ENCODE data around the gene NMT2. TPM values are rescaled to one million over a fixed set of nuclear protein-coding genes. Genes with fewer than 3 reads are reported as not detected.
A peak's percentile ranks its signal among the peaks of the same experiment; 100 is the strongest.

The NMT2 gene
- total RNA-seq (2014; rRNA removed; shearing (Covaris generic)) = 0.10 and 0.82 TPM in 2 replicates
- 0.72 and 1.0 TPM in 2 replicates for total RNA-seq (2022)
- percentile 26 among the genes with signal in this experiment for Bru-seq, nascent RNA
- percentile 21 among the genes with signal in this experiment for BruChase-seq, experiment 1, labeled RNA remaining after a 6-hour chase
- percentile 23 among the genes with signal in this experiment for BruChase-seq, experiment 2, labeled RNA remaining after a 2-hour chase
- long read RNA-seq, partial matches to known transcripts = 0 of 10 reads
- long read RNA-seq, other reads (novel, unspliced or antisense) = 9 of 10 reads

DNA sequence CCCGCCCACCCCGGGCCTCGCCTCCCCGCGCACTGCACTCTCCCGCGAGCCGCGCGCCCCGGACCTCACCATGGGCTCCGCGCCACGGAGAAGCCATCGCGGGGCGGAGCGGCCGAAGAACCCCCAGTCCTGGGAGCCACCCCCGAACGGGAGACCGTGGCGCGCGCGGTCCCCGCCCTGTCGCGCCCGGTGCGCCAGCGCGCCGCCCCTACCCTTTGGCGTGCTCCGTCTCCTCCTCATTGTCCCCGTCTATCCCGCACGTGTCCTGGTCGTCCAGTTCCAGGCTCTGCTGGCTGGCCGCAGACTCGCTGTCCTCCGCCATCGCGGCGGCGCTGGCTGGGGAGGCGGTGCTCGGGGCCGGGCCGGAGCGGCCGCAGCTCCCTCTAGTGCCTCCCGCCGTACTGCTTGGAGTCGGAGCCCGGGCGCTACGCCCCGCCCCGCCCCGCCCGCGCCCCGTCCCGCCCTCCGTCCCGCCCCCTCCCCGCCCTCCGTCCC lies at the start of gene NMT2:
Gene NMT2 (minus strand): TSS at position 403 of the 495 bp plus-strand sequence. CDS start 81 bp downstream, at position 322.
- TF ChIP-seq, protein P1, sequence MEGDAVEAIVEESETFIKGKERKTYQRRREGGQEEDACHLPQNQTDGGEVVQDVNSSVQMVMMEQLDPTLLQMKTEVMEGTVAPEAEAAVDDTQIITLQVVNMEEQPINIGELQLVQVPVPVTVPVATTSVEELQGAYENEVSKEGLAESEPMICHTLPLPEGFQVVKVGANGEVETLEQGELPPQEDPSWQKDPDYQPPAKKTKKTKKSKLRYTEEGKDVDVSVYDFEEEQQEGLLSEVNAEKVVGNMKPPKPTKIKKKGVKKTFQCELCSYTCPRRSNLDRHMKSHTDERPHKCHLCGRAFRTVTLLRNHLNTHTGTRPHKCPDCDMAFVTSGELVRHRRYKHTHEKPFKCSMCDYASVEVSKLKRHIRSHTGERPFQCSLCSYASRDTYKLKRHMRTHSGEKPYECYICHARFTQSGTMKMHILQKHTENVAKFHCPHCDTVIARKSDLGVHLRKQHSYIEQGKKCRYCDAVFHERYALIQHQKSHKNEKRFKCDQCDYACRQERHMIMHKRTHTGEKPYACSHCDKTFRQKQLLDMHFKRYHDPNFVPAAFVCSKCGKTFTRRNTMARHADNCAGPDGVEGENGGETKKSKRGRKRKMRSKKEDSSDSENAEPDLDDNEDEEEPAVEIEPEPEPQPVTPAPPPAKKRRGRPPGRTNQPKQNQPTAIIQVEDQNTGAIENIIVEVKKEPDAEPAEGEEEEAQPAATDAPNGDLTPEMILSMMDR (conservative IDR thresholded peaks at IDR 0.05; ENCODE audit: low read length) = 0 out of 2 replicates have a peak, but pooled peaks have one; percentile 19
- no peak for TF ChIP-seq EZH2phosphoT487 (IDR thresholded peaks at IDR 0.05; ENCODE audit: borderline replicate concordance, low read depth, low read length)
- BruUV-seq (replicated peaks) = no TSS peak
- no peaks in the 10 kb centered on the region for H3K4me1 ChIP-seq (ENCODE audit: insufficient read depth, low read length, poor library complexity, severe bottlenecking)
- no peaks in the 10 kb centered on the region for H3K79me2 ChIP-seq (ENCODE audit: insufficient read depth, low read depth, low read length)
- peak; percentile 89 for DNase-seq (ENCODE audit: low spot score)
- peak within 1 kb of the TSS; percentile 74 for H3K4me3 ChIP-seq (ENCODE audit: low read depth, low read length, poor library complexity, severe bottlenecking)
- H3K27ac ChIP-seq (ENCODE audit: low read depth, low read length, poor library complexity, severe bottlenecking) = no peak within 1 kb of the TSS
- no peaks in the 10 kb centered on the region for H3K9me2 ChIP-seq (ENCODE audit: insufficient read depth, low read length)
- H3K4me2 ChIP-seq (ENCODE audit: low read length) = peak within 1 kb of the TSS; percentile 80
- POLR2A ChIA-PET = interaction anchor here (1.5 kb wide), 1 partner anchor 69 kb away, joined by 6 read pairs; no protein-coding TSS in a partner anchor
- peak within 1 kb of the TSS; percentile 95 for H2AFZ ChIP-seq (ENCODE audit: low read length)
- CTCF ChIA-PET (ENCODE audit: unreplicated experiment) = interaction anchor here (0.6 kb wide), 1 partner anchor 55 kb away, joined by 3 read pairs; no protein-coding TSS in a partner anchor
- H3K36me3 ChIP-seq (ENCODE audit: insufficient read depth, low read length) = no peaks in the 10 kb centered on the region
- intact Hi-C loops (cut with micrococcal nuclease; ENCODE audit: unreplicated experiment) = loop anchor here (5.0 kb wide), 1 partner anchor 81 kb away; the partner anchor contains the start of gene ACBD7
- no peaks in the 10 kb centered on the region for H4K20me1 ChIP-seq (ENCODE audit: insufficient read depth, low read length)
- no peaks in the 10 kb centered on the region for H3K9me3 ChIP-seq (ENCODE audit: low read length)

DNA sequence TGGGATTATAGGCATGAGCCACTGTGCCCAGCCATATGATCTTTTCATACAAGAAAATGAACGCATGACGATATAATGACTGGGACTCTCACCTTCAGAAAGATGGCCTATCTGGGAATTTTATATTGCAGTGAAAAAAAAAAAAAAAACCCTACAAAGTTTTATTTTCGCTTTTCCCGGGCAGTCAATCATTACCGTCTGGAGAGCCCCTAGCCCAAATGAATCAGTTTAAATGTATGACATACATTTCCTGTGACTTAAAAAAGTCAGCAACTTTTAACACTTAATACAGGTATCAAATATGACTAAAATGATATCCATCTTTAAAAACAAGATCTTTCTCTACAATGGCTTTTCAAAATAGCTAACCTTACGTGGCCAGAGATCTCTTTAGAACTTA lies 48.2 kb upstream of the NMT2 start:
- intact Hi-C loops (cut with micrococcal nuclease; ENCODE audit: unreplicated experiment) = no loop called here
- DNase-seq (ENCODE audit: low spot score) = no peak
- H3K79me2 ChIP-seq (ENCODE audit: insufficient read depth, low read depth, low read length) = no peaks in the 10 kb centered on the region
- CTCF ChIA-PET (ENCODE audit: unreplicated experiment) = no interaction called here
- no peak overlapping the region for H3K27ac ChIP-seq (ENCODE audit: low read depth, low read length, poor library complexity, severe bottlenecking)
- H4K20me1 ChIP-seq (ENCODE audit: insufficient read depth, low read length) = no peaks in the 10 kb centered on the region
- no peaks in the 10 kb centered on the region for H3K4me1 ChIP-seq (ENCODE audit: insufficient read depth, low read length, poor library complexity, severe bottlenecking)
- no peaks in the 10 kb centered on the region for H3K36me3 ChIP-seq (ENCODE audit: insufficient read depth, low read length)
- BruUV-seq (replicated peaks) = no TSS peak
- POLR2A ChIA-PET = no interaction called here
- TF ChIP-seq, protein P1 (conservative IDR thresholded peaks at IDR 0.05; ENCODE audit: low read length) = no peak
- no peak for TF ChIP-seq EZH2phosphoT487 (IDR thresholded peaks at IDR 0.05; ENCODE audit: borderline replicate concordance, low read depth, low read length)
- no peaks in the 10 kb centered on the region for H3K9me2 ChIP-seq (ENCODE audit: insufficient read depth, low read length)
- no peak overlapping the region for H2AFZ ChIP-seq (ENCODE audit: low read length)
- no peak overlapping the region for H3K4me3 ChIP-seq (ENCODE audit: low read depth, low read length, poor library complexity, severe bottlenecking)
- no peak overlapping the region for H3K4me2 ChIP-seq (ENCODE audit: low read length)
- no peaks in the 10 kb centered on the region for H3K9me3 ChIP-seq (ENCODE audit: low read length)

DNA sequence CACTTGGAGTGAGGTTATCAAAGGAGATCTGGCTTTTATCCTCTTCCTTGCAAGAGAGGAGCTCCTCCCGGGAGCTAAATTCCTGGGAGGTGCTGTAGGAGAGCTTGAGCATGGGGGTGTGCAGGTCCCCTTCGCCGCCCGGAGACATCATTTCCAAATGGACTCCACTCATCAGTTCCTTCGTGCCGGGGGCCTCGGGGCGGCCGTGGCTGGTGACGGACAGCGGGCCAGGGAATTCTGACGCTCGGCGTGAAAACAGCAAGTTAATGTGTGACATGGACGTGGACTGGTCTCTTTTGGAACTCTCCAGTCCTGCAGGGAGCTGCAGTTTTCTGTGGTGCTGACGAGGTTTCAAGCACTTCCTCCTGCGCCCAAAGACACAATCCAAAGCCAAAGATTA lies 45.7 kb upstream of the NMT2 start:
- H3K4me1 ChIP-seq (ENCODE audit: insufficient read depth, low read length, poor library complexity, severe bottlenecking) = no peaks in the 10 kb centered on the region
- no peaks in the 10 kb centered on the region for H3K9me2 ChIP-seq (ENCODE audit: insufficient read depth, low read length)
- no peak for DNase-seq (ENCODE audit: low spot score)
- no peak overlapping the region for H3K4me2 ChIP-seq (ENCODE audit: low read length)
- TF ChIP-seq EZH2phosphoT487 (IDR thresholded peaks at IDR 0.05; ENCODE audit: borderline replicate concordance, low read depth, low read length) = no peak
- TF ChIP-seq, protein P1 (conservative IDR thresholded peaks at IDR 0.05; ENCODE audit: low read length) = no peak
- H3K36me3 ChIP-seq (ENCODE audit: insufficient read depth, low read length) = no peaks in the 10 kb centered on the region
- BruUV-seq (replicated peaks) = no TSS peak
- H4K20me1 ChIP-seq (ENCODE audit: insufficient read depth, low read length) = no peaks in the 10 kb centered on the region
- H3K27ac ChIP-seq (ENCODE audit: low read depth, low read length, poor library complexity, severe bottlenecking) = no peak overlapping the region
- CTCF ChIA-PET (ENCODE audit: unreplicated experiment) = no interaction called here
- intact Hi-C loops (cut with micrococcal nuclease; ENCODE audit: unreplicated experiment) = no loop called here
- POLR2A ChIA-PET = no interaction called here
- no peak overlapping the region for H2AFZ ChIP-seq (ENCODE audit: low read length)
- no peaks in the 10 kb centered on the region for H3K9me3 ChIP-seq (ENCODE audit: low read length)
- H3K79me2 ChIP-seq (ENCODE audit: insufficient read depth, low read depth, low read length) = no peaks in the 10 kb centered on the region
- H3K4me3 ChIP-seq (ENCODE audit: low read depth, low read length, poor library complexity, severe bottlenecking) = no peak overlapping the region
